ENCODE results near the gene ARL4C.

DNA sequence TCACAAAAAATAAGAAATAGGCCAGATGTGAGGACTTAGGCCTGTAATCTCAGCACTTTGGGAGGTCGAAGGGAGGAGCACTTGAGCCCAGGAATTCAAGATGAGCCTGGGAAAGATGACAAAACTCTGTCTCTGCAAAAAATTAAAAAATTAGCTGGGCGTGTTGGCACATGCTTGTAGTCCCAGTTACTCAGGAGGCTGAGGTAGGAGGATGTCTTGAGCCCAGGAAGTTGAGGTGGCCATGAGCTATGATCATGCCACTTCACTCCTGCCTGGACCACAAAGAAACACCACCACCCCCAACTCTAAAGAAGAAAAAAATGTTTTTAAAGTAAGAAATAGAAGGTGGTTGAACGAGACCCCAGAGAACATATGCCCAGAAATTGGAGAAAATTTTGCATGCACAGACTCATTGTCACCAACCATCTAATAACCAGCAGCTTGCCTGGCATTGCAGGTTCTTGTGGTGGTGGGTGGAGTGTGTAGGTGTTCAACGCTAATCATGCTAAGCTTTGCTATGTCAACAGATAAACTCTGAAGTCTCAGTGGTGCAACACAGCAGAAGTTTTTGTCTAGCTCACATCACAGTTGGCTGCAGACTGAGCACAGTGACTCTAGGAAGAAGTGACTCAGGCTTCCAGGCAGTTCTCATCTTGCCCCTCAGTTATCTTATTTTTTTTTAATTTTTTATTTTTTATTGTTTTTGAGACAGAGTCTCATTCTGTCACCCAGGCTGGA is 18.6 kb downstream of the ARL4C start:
- TF ChIP-seq, protein P1, sequence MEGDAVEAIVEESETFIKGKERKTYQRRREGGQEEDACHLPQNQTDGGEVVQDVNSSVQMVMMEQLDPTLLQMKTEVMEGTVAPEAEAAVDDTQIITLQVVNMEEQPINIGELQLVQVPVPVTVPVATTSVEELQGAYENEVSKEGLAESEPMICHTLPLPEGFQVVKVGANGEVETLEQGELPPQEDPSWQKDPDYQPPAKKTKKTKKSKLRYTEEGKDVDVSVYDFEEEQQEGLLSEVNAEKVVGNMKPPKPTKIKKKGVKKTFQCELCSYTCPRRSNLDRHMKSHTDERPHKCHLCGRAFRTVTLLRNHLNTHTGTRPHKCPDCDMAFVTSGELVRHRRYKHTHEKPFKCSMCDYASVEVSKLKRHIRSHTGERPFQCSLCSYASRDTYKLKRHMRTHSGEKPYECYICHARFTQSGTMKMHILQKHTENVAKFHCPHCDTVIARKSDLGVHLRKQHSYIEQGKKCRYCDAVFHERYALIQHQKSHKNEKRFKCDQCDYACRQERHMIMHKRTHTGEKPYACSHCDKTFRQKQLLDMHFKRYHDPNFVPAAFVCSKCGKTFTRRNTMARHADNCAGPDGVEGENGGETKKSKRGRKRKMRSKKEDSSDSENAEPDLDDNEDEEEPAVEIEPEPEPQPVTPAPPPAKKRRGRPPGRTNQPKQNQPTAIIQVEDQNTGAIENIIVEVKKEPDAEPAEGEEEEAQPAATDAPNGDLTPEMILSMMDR (IDR thresholded peaks at IDR 0.05), result no peak
- TF ChIP-seq EP300 (IDR thresholded peaks at IDR 0.05), result no peak
- no peak for TF ChIP-seq POLR2A (IDR thresholded peaks at IDR 0.05)
- no peak for TF ChIP-seq POLR2AphosphoS5 (IDR thresholded peaks at IDR 0.05)
